AG04450 (cell line): ENCODE measurements around the gene GALNT12. TPM values are rescaled to one million over a fixed set of nuclear protein-coding genes. Genes with fewer than 3 reads are reported as not detected.

ENCODE experiments used
- CTCF ChIA-PET: fragments of 300-600, 350-600 bp; formaldehyde crosslinking; extraction: SDS; loops from one replicate; lab custom pipeline; 2022; ENCODE audit warnings: antibody characterized with exemption, inconsistent platforms; lab: Charles Lee
- POLR2A ChIA-PET: fragments of 350-600 bp; formaldehyde crosslinking; extraction: SDS; loops from one replicate; lab custom pipeline; 2021; ENCODE audit warnings: antibody characterized with exemption, inconsistent platforms; lab: Yijun Ruan, JAX
- DNase-seq: peaks from one replicate; pipeline ENCODE4 v3.0.0-alpha.2; 2011; ENCODE audit warnings: low read depth, low spot score
- H3K27ac ChIP-seq: one replicate; pipeline ENCODE4 v1.5.1; 2012; ENCODE audit warnings: low read depth, low read length, control low read depth
- H3K27me3 ChIP-seq: one replicate; pipeline ENCODE4 v1.6.0; 2012; ENCODE audit warnings: low read length; ENCODE audit not compliant: control insufficient read depth, insufficient read depth
- H3K4me3 ChIP-seq: 2 replicates; pipeline ENCODE4 v1.5.1; 2011; ENCODE audit warnings: mild to moderate bottlenecking, low read depth, low read length, control low read depth
- H3K9me3 ChIP-seq: 2 replicates; pipeline ENCODE4 v1.5.1; 2012; ENCODE audit warnings: low read length; ENCODE audit not compliant: control insufficient read depth, insufficient read depth
- polyA plus RNA-seq: library from polyadenylated mRNA; depleted of rRNA; stranded (reverse); fragments of >200 nt; gene quantifications from 2 replicates; pipeline ENCODE4 v1.2.3, GENCODE V29; 2011
- TF ChIP-seq, protein P1 (sequence below): IDR thresholded peaks from 2 replicates; pipeline ENCODE4 v1.5.1; 2011; ENCODE audit warnings: low read depth, low read length, control low read depth, inconsistent platforms

The GALNT12 gene
- polyA plus RNA-seq, 1 experiment: 4.2 TPM

DNA sequence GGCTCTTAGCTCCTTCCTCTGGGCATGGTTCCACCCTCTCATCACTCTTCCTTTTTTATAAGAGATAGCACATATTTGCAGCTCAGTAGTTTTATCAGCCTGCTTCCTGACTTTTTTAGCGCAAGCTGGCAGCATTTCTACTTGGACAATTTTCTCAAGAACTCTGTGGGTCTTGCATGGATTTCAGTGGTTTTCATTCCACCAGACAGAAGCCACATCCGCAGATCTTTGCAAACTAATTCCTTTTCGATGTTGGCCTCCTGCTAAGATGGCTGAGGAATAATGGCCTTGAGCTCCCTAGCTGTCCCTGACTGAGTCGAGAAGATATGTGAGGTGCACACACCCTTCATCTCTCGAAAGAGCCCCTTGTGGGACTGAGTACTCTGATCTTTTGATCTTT lies 49.5 kb downstream of the GALNT12 start:
- Histone ChIP-seq H3K27me3 (no peaks in the 10 kb centered on the region), H3K27ac (no peak overlapping the region), H3K9me3 (no peaks in the 10 kb centered on the region; the same call in 1 of the 2 replicates), H3K4me3 (no peak overlapping the region)
- TF ChIP-seq, protein P1, sequence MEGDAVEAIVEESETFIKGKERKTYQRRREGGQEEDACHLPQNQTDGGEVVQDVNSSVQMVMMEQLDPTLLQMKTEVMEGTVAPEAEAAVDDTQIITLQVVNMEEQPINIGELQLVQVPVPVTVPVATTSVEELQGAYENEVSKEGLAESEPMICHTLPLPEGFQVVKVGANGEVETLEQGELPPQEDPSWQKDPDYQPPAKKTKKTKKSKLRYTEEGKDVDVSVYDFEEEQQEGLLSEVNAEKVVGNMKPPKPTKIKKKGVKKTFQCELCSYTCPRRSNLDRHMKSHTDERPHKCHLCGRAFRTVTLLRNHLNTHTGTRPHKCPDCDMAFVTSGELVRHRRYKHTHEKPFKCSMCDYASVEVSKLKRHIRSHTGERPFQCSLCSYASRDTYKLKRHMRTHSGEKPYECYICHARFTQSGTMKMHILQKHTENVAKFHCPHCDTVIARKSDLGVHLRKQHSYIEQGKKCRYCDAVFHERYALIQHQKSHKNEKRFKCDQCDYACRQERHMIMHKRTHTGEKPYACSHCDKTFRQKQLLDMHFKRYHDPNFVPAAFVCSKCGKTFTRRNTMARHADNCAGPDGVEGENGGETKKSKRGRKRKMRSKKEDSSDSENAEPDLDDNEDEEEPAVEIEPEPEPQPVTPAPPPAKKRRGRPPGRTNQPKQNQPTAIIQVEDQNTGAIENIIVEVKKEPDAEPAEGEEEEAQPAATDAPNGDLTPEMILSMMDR: no peak
- DNase-seq: no peak
- POLR2A ChIA-PET: no interaction called here
- CTCF ChIA-PET: interaction anchor here (0.5 to 2.3 kb wide), 6 partner anchors 8 to 284 kb away, joined by 3 to 11 read pairs (median 4); no protein-coding TSS in a partner anchor

DNA sequence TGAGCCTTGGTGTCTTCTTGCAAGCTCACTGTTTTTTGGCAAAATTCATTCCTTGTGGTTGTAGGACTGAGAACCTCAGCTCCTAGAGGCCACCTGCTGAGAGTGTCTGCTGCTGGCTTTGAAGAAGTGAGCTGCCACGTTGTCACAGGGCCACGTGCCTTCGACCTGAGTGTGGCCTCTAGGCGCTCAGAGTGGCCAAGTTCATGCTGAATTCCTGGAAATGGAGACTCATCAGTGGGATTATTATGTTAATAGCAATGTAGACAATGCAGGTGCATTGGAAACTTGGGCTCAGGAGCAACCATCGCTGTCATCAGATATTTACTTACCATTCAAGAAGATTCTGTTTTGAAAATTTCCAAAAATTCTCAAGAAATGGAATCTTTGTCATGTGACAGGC lies 52.5 kb downstream of the GALNT12 start:
- TF ChIP-seq, protein P1: no peak
- Histone ChIP-seq H3K4me3 (no peak overlapping the region), H3K27me3 (peaks cover 5% of the 10 kb centered on the region), H3K9me3 (no peaks in the 10 kb centered on the region; the same call in 1 of the 2 replicates), H3K27ac (no peak overlapping the region)
- POLR2A ChIA-PET: no interaction called here
- CTCF ChIA-PET: interaction anchor here (1.4 to 4.7 kb wide), 7 partner anchors 12 to 280 kb away, joined by 3 to 121 read pairs (median 28); no protein-coding TSS in a partner anchor
- no peak for DNase-seq

DNA sequence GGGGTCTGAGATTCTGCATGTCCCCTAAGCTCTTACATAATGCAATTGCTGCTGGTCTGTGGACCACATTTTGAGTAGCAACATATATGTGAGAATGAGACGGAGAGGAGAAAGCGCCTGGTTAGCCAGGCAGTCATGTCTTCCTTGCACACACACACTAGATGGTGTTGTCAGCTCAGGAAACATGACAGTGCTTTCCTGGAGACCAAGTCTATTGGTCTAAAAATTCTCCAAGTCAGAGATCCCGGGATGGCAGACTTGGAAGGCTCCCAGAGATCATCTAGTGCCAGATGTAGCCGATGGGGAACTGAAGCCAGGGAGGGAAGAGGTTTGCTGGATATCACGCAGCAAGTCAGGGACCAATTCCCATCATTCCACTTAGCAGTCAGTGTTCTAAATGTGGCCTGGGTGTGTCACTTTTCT lies 53.4 kb downstream of the GALNT12 start:
- Histone ChIP-seq H3K27ac (no peak overlapping the region), H3K27me3 (peaks cover 6% of the 10 kb centered on the region), H3K4me3 (no peak overlapping the region), H3K9me3 (no peaks in the 10 kb centered on the region; the same call in 1 of the 2 replicates)
- TF ChIP-seq, protein P1: peak; percentile 67
- POLR2A ChIA-PET: interaction anchor here (1.4 kb wide), 1 partner anchor 138 kb away, joined by 4 read pairs; no protein-coding TSS in a partner anchor
- peak; percentile 77 for DNase-seq
- CTCF ChIA-PET: interaction anchor here (0.6 to 4.7 kb wide), 36 partner anchors 9 to 289 kb away, joined by 3 to 121 read pairs (median 4); no protein-coding TSS in a partner anchor

DNA sequence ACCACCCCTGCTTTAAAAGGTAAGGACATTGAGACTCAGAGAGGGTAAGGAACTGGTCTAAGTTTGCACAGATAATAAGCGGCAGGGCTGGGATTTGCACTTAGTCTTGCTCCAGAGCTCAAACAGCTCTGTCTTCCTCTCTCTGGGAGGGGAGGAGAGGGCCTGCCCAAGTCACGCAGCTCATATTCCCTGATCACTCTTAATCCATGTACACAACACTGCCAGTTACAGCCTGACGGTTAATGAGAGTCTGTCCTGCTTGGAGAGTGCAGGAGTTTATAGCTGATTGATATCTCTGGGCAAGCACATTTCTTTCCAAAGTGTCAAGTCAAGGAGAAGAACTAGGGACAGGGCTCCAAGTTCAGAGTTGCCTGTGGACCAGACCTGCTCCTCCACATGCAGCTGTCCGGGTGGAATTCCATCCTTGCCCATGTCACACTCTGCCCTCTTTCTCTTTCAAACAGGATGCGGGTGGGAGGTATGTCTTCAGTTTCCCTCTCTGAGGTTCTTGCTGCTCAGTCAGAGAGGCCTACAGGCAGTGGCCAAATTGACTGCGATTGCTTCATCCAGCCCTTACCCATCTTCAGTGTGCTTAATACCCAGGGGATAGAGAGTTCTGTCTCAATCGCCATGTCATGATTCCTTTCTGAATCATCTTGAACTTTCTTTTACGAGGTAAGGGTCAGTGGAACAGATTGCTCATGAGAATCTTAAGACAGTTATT lies 54.5 kb downstream of the GALNT12 start:
- CTCF ChIA-PET: interaction anchor here (0.6 to 4.7 kb wide), 23 partner anchors 9 to 296 kb away, joined by 3 to 121 read pairs (median 5); no protein-coding TSS in a partner anchor

More for the DNA sequence above, 54.5 kb downstream of the GALNT12 start:
- no peaks in the 10 kb centered on the region for H3K9me3 ChIP-seq
- no peak overlapping the region for H3K4me3 ChIP-seq
- peak; percentile 26 for DNase-seq
- TF ChIP-seq, protein P1: no peak
- POLR2A ChIA-PET: interaction anchor here (1.0 to 1.4 kb wide), 2 partner anchors 97 to 137 kb away, joined by 3 to 4 read pairs; no protein-coding TSS in a partner anchor
- H3K27ac ChIP-seq: no peak overlapping the region
- H3K27me3 ChIP-seq: peaks cover 6% of the 10 kb centered on the region
